Measurements from ENCODE around the gene ZNF219. TPM values are rescaled to one million over a fixed set of nuclear protein-coding genes. Genes with fewer than 3 reads are reported as not detected.

The ZNF219 gene
- total and polyA plus RNA-seq, 2 of the 13 experiments (the other 11 are each of a cell fraction or from before 2014, with no cell fraction given) = 34.5 to 36.6 TPM

DNA sequence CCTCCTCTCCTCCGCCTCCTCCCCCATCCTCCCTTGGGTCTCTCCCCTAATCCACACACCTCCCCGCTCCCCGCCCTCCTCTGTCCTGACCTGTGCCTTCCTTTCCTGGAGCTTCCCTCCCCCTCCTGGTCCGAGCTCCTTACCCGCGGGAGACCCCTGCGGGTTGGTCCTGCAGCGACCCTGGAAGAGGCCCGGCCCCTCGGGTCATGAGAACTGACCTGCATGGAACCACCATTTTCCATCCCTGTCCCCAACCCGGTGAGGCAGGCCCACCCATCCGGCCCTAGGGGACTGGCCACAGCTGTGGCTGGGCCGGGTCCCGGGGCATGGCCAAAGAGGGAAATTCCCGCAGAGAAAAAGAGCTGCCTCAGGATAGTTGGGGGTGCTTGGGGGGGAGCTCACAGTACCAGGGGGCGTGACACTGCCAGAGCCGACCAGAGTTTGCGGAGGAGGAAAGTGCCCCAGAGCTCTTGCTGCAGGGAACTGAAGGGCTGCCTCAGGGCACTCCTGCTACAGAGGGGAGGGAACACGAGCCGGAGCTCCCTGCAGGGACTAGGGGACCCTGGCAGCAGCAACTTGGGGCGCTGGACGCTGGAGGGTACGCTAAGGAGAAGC lies 27.7 kb downstream of the ZNF219 start (continued):
- TF ChIP-seq ZNF557 (CRISPR knock-in tag; IDR thresholded peaks at IDR 0.05) (no peak), CC2D1A (CRISPR knock-in tag; IDR thresholded peaks at IDR 0.05) (0 out of 2 replicates have a peak, but pooled peaks have one; percentile 8), ZNF891 (CRISPR knock-in tag; IDR thresholded peaks at IDR 0.05) (peak; percentile 92), HNF4A (CRISPR knock-in tag; IDR thresholded peaks at IDR 0.05) (0 out of 2 replicates have a peak, but pooled peaks have one; percentile 26), MAFG (CRISPR knock-in tag; IDR thresholded peaks at IDR 0.05) (0 out of 2 replicates have a peak, but pooled peaks have one; percentile 13), NPAS2 (CRISPR knock-in tag; IDR thresholded peaks at IDR 0.05; ENCODE audit: borderline replicate concordance) (peak; percentile 93), RBM22 (optimal IDR thresholded peaks at IDR 0.05; ENCODE audit: low read length) (no peak), ZNF782 (CRISPR knock-in tag; IDR thresholded peaks at IDR 0.05; ENCODE audit: borderline replicate concordance) (0 out of 2 replicates have a peak, but pooled peaks have one; percentile 33), ZNF605 (CRISPR knock-in tag; IDR thresholded peaks at IDR 0.05) (peak; percentile 8; the same call in 1 of the 2 replicates), ARNT2 (CRISPR knock-in tag; IDR thresholded peaks at IDR 0.05; ENCODE audit: low read depth) (peak; percentile 43; the same call in 1 of the 2 replicates), PTBP1 (IDR thresholded peaks at IDR 0.05; ENCODE audit: low read depth, low read length, poor library complexity, severe bottlenecking) (peak; percentile 66), PRMT3 (CRISPR knock-in tag; IDR thresholded peaks at IDR 0.05; ENCODE audit: borderline replicate concordance, low read depth) (no peak), ZNF619 (CRISPR knock-in tag; IDR thresholded peaks at IDR 0.05) (no peak; the same call in 1 of the 2 replicates), CENPT (CRISPR knock-in tag; IDR thresholded peaks at IDR 0.05; ENCODE audit: low read depth) (no peak), ZNF652 (CRISPR knock-in tag; IDR thresholded peaks at IDR 0.05; ENCODE audit: borderline replicate concordance, low read depth) (no peak)
- TF ChIP-seq, protein P1, sequence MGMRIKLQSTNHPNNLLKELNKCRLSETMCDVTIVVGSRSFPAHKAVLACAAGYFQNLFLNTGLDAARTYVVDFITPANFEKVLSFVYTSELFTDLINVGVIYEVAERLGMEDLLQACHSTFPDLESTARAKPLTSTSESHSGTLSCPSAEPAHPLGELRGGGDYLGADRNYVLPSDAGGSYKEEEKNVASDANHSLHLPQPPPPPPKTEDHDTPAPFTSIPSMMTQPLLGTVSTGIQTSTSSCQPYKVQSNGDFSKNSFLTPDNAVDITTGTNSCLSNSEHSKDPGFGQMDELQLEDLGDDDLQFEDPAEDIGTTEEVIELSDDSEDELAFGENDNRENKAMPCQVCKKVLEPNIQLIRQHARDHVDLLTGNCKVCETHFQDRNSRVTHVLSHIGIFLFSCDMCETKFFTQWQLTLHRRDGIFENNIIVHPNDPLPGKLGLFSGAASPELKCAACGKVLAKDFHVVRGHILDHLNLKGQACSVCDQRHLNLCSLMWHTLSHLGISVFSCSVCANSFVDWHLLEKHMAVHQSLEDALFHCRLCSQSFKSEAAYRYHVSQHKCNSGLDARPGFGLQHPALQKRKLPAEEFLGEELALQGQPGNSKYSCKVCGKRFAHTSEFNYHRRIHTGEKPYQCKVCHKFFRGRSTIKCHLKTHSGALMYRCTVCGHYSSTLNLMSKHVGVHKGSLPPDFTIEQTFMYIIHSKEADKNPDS (CRISPR knock-in tag; IDR thresholded peaks at IDR 0.05) = 0 out of 2 replicates have a peak, but pooled peaks have one; percentile 31
- TF ChIP-seq, protein P2, sequence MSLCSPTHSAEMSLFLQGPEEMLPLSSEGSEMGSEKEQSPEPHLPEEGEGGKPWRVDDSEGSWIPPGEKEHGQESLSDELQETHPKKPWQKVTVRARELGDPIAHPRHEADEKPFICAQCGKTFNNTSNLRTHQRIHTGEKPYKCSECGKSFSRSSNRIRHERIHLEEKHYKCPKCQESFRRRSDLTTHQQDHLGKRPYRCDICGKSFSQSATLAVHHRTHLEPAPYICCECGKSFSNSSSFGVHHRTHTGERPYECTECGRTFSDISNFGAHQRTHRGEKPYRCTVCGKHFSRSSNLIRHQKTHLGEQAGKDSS (CRISPR knock-in tag; IDR thresholded peaks at IDR 0.05; ENCODE audit: borderline replicate concordance, low read depth) = 0 out of 2 replicates have a peak, but pooled peaks have one; percentile 36
- TF ChIP-seq, protein P3, sequence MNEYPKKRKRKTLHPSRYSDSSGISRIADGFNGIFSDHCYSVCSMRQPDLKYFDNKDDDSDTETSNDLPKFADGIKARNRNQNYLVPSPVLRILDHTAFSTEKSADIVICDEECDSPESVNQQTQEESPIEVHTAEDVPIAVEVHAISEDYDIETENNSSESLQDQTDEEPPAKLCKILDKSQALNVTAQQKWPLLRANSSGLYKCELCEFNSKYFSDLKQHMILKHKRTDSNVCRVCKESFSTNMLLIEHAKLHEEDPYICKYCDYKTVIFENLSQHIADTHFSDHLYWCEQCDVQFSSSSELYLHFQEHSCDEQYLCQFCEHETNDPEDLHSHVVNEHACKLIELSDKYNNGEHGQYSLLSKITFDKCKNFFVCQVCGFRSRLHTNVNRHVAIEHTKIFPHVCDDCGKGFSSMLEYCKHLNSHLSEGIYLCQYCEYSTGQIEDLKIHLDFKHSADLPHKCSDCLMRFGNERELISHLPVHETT (CRISPR knock-in tag; conservative IDR thresholded peaks at IDR 0.05) = no peak
- TF ChIP-seq, protein P4, sequence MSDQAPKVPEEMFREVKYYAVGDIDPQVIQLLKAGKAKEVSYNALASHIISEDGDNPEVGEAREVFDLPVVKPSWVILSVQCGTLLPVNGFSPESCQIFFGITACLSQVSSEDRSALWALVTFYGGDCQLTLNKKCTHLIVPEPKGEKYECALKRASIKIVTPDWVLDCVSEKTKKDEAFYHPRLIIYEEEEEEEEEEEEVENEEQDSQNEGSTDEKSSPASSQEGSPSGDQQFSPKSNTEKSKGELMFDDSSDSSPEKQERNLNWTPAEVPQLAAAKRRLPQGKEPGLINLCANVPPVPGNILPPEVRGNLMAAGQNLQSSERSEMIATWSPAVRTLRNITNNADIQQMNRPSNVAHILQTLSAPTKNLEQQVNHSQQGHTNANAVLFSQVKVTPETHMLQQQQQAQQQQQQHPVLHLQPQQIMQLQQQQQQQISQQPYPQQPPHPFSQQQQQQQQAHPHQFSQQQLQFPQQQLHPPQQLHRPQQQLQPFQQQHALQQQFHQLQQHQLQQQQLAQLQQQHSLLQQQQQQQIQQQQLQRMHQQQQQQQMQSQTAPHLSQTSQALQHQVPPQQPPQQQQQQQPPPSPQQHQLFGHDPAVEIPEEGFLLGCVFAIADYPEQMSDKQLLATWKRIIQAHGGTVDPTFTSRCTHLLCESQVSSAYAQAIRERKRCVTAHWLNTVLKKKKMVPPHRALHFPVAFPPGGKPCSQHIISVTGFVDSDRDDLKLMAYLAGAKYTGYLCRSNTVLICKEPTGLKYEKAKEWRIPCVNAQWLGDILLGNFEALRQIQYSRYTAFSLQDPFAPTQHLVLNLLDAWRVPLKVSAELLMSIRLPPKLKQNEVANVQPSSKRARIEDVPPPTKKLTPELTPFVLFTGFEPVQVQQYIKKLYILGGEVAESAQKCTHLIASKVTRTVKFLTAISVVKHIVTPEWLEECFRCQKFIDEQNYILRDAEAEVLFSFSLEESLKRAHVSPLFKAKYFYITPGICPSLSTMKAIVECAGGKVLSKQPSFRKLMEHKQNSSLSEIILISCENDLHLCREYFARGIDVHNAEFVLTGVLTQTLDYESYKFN (CRISPR knock-in tag; conservative IDR thresholded peaks at IDR 0.05) = peak; percentile 58
- TF ChIP-seq, protein P5, sequence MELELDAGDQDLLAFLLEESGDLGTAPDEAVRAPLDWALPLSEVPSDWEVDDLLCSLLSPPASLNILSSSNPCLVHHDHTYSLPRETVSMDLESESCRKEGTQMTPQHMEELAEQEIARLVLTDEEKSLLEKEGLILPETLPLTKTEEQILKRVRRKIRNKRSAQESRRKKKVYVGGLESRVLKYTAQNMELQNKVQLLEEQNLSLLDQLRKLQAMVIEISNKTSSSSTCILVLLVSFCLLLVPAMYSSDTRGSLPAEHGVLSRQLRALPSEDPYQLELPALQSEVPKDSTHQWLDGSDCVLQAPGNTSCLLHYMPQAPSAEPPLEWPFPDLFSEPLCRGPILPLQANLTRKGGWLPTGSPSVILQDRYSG (CRISPR knock-in tag; IDR thresholded peaks at IDR 0.05) = no peak

Measured in HepG2 (cell line).